ELR (cell line): ENCODE data around the gene MOCS3.

Experiments used
- DNase-seq: peaks from one replicate; pipeline ENCODE4 v3.0.0-alpha.2; 2015; ENCODE audit warnings: low read depth

The MOCS3 gene

DNA sequence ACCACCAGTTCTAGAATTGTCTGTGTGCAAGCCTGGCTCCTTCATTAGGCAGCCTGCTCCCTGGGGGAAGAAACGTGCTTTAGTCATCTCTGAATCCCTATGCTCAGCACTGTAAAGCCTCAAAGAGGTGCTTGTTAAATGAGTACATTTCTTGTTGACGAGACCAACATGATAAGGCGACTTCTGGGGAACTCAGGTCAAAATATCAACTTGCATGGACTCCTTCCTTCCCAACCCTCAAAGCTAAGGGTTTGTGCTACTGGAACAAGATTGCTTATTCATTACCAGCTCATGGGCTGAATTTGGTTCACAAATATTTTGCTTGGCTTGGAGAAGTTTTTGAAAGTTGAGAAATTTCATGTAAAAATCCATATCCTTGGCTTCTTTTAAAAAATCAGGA lies 53.7 kb downstream of the MOCS3 start:
- no peak for DNase-seq
